GM18909 (cell line): ENCODE results near the gene LY6G6C.

Experiments used
- ATAC-seq: cut with Tn5 transposase; IDR thresholded peaks from one replicate; pipeline ENCODE4 v1.9.1; 2021; ENCODE audit warnings: mild to moderate bottlenecking; ENCODE audit not compliant: unreplicated experiment, poor library complexity

Gene LY6G6C

GRCh38 chr6:31721351-31722020 lies at the start of gene LY6G6C:
Gene LY6G6C (minus strand): TSS chr6:31721746. CDS start chr6:31721679, 67 bp downstream.
- ATAC-seq: no peak

DNA sequence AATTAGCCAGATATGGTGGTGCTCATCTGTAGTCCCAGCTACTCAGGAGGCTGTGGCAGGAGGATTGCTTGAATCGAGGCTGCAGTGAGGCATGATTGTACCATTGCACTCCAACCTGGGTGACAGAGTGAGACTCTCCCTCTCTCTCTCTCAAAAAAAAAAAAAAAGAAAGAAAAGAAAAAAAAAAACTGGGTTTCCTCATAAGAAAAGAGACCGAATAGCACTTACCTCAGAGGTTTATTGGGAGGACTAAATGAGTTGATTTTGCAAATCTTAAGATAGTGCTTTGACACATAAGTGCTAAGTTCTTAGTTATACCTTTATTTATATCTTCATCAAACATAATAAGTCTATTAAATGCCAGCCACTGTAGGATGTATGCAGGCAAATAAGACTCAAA lies 49.3 kb upstream of the LY6G6C start:
- no peak for ATAC-seq

DNA sequence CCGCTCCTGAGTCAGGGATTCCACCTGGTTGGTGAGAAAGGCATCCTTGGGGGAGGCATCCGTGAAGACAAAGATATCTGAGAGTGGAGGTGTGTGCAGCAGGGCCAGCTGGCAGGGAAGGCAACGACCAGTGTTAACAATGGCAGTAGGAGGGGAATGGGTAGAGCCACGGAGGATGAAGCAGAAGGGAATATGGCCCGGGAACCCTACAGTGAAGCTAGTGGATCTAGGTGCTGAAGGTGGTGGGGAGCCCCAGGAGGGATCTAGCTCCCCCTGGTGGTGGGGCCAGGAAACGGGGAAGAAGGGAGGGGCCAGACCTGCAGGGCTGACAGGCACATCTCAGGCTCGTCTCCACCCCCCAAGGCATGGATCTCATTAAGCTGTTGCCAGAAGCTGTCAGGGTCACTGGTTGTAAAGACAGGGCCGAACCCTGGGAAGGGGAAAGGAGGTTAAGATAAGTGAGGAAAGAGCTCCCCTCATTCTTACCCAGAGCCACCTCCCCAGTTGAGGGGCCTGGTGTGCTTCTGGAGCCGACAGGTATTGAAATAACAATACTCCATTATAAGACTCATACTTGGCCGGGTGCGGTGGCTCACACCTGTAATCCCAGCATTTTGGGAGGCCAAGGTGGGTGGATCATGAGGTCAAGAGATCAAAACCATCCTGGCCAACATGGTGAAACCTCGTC lies 48.3 kb upstream of the LY6G6C start:
- ATAC-seq: no peak

- ATAC-seq: no peak
Measured at GRCh38 chr6:31768363-31769257, 47.1 kb upstream of the LY6G6C start.

- no peak for ATAC-seq
Measured at GRCh38 chr6:31767096-31767645, 45.6 kb upstream of the LY6G6C start.

DNA sequence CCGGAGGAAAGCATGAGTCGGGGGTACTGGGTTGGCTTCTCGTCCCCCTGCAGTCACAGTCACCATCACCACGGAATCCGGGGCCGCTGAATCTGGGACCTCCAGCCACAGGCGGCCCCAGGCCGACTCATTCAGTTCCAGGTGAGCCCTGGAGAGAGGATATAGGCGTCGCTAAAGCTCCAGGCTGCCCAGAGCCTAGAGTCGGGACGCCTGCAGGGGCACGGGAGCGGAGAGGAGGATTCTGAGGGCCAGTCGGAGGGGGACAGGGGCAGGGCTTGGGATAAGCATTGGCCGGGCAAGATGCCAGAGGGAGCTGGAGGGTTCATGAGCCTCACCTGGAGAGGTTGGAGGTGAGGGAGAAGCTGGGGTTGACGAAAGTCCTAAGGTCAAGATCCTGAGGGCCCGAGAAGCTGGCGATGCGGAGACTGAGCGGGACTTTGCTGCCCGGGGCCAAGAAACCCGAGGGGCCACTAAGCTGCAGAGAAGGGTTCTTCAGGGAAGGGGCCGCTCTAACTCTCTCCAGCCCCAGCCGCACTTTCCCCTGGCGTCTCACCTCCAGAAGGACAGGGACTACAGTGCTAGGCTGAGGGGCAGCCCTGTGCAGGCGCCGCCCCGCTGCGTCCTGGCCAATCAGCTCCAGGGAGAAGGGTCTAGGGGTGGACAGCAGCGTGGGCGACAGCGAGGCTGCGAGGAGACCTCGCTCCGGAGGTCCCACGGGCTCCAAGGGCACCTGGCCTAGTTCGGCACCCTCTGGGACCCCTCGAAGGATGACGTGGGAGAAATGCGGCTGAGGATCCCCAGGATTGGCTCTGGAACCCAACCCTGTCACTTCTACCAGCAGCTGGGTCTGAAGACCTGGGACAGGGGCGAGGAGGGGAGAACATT lies 44.6 kb upstream of the LY6G6C start:
- ATAC-seq: no peak

GRCh38 chr6:31765559-31765909 lies 44.0 kb upstream of the LY6G6C start:
- no peak for ATAC-seq

DNA sequence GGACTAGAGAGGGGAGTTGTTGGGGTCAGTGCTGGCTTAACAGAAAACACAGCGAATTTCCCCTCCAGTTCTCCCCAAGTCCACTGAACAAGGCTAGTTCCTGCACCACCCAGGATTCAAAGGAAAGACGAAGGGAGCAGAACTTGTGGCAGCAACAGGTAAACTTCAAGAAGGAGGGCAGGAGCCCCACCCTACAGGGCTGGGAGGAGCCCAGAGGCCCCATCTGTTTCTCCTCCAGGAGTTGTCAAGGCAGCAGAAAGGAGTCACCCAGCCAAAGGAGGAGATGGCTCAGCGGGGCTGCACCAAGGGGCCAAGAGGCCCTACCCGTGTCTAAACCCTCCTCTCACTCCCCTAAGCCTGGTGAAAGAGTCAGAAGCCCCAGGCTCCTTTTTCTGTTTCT lies 42.7 kb upstream of the LY6G6C start:
- no peak for ATAC-seq

DNA sequence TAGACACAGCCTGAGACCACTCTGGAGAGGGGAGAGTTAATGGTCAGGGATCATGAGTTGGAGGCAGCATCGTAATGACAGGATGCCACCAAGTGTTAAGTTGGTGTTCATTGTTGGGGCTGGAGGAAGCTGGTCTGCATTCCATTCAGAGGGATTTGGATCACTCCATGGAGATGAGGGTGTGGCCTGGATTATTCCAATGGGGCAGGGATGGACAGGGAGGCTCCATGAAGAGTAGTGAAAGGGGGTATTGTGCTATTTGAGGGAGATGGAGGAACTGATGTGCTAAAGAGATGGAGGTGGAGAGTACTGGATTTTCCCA lies 42.0 kb upstream of the LY6G6C start:
- ATAC-seq: no peak

DNA sequence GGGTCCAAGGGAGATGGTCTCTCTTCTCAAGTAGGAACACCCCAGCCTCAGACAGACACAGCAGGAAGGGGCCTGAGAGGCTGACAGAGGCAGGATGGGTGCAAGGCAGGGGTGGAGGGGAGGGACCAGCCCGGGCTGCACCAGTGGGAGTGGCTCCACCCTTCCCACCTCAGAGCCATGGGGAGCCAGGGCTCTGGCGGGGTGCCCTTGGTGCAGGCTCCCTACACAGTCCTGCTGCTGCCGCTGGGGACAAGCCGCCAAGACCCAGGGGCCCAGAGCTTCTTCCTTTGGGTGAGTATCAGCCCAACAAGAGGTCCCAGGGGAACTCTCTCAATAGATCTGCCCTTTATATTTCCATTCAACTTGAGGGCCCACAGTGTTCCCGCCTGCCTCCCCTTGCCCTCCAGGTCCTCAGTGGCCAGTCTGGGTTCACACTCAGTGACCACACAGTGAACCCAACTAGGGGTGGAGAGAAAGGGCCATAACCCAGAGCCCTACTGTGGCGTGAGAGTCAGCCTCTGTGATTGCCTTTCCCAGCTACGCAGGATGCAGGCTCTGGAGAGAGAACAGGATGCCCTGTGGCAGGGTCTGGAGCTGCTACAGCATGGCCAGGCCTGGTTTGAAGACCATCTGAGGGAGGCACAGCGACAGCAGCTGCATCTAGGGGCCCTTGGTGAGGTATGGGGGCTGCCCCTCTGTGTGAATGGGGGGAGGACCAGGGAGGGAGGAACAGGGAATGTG lies 41.5 kb upstream of the LY6G6C start:
- no peak for ATAC-seq

- ATAC-seq: no peak
Measured at GRCh38 chr6:31762356-31762755, 40.8 kb upstream of the LY6G6C start, which contains the start of gene SAPCD1. Gene SAPCD1 (plus strand): TSS chr6:31762656. CDS start chr6:31763055, 399 bp downstream.

GRCh38 chr6:31761343-31761742 lies 39.8 kb upstream of the LY6G6C start:
- no peak for ATAC-seq

- ATAC-seq: no peak
Measured at GRCh38 chr6:31760790-31761189, 39.2 kb upstream of the LY6G6C start.

GRCh38 chr6:31758281-31758680 lies 36.7 kb upstream of the LY6G6C start:
- ATAC-seq: no peak

- ATAC-seq: no peak
Measured at GRCh38 chr6:31752739-31753319, 31.3 kb upstream of the LY6G6C start.

GRCh38 chr6:31750411-31751022 lies 29.0 kb upstream of the LY6G6C start:
- no peak for ATAC-seq

GRCh38 chr6:31749301-31750036 lies 27.9 kb upstream of the LY6G6C start:
- ATAC-seq: no peak

DNA sequence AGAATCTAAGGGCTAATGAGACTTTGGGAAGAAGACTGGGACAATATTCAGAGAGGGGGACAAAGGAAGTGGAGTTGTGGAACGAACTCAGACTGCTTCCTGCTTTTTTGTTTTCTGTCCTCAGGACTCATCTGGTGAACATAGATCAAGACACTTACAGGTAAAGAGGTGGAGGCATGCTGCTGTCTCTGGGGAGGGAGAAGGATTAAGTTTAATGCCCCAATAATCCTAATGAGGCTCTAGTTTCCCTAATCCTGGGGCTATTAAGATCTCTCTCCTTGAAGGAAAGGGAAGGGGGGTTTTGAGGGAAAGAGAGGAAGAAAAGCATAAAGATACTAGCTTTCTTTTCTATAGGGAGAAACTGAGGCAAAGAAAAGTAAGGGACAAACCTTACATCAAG lies 22.9 kb upstream of the LY6G6C start:
- no peak for ATAC-seq
